Adrenal gland (tissue), 12 donors: ENCODE measurements around the gene FAM53B. TPM values are rescaled to one million over a fixed set of nuclear protein-coding genes. Genes with fewer than 3 reads are reported as not detected.

Experiments used
- DNase-seq, 7 donors: peaks; one replicate each; pipeline ENCODE4 v3.0.0-alpha.2; 2019 to 2020
- H3K27ac ChIP-seq, 5 donors: fragments of 200-600 bp; sonication (generic) in 4 of 5; 1 replicate in 3 of 5; 2 replicates in 2 of 5; pipeline versions ENCODE4 v1.5.1 to v1.8.0; 2016 to 2020; ENCODE audit warnings: mild to moderate bottlenecking in 1 of 5
- H3K27me3 ChIP-seq: fragments of 200-600 bp; 2 replicates; pipeline ENCODE4 v1.8.0; 2021
- H3K36me3 ChIP-seq, 2 donors: fragments of 200-600 bp; replicated peaks in 1 of 2; 1 replicate in 1 of 2; 2 replicates in 1 of 2; pipeline versions ENCODE4 v1.5.1 to v1.8.0; 2018 to 2022
- H3K4me1 ChIP-seq, 2 donors: fragments of 200-600 bp; replicated peaks in 1 of 2; 1 replicate in 1 of 2; 2 replicates in 1 of 2; pipeline versions ENCODE4 v1.5.1 to v1.8.0; 2018 to 2021
- H3K4me3 ChIP-seq, 4 donors: fragments of 200-600 bp; sonication (generic) in 3 of 4; one replicate each; pipeline ENCODE4 v1.5.1; 2016 to 2018
- H3K9me3 ChIP-seq, 3 donors: fragments of 200-600 bp; sonication (generic) in 1 of 3; replicated peaks in 1 of 3; 1 replicate in 2 of 3; 2 replicates in 1 of 3; pipeline versions ENCODE4 v1.5.1 to v1.8.0; 2016 to 2021
- POLR2A ChIP-seq, 2 donors: fragments of 450-650 bp; IDR thresholded peaks; one replicate each; pipeline ENCODE4 v1.6.1; 2017; ENCODE audit warnings: antibody characterized with exemption in 2 of 2, mild to moderate bottlenecking in 2 of 2, moderate library complexity in 1 of 2
- whole genome bisulfite sequencing, 4 donors: extraction: QIAGEN DNeasy Blood & Tissue Kit in 2 of 4; methylation state at CpG; one replicate each; pipeline versions ENCODE4 v1.1.5 to v1.1.7; 2013 to 2017; 5-methylcytosine and 5-hydroxymethylcytosine counted together
- intact Hi-C, 2 donors: fragments of 100-400 bp; cut with DNase I; formaldehyde crosslinking; loops; one replicate each; pipeline versions ENCODE4 v1.14.1 to v1.15.0; 2022 to 2023
- polyA plus RNA-seq, 3 donors: library from polyadenylated mRNA; stranded (reverse); fragments of 200-250 nt in 2 of 3; fragments of 350-450 nt in 1 of 3; fragmentation: Illumina TruSeq in 1 of 3; extraction: RNeasy Lipid Tissue Mini Kit (QIAGEN cat#74804) in 1 of 3; gene quantifications; one replicate each; pipeline ENCODE4 v1.2.3, GENCODE V29; 2013 to 2014
- total RNA-seq, 9 donors: library from RNA; depleted of rRNA in 4 of 9; stranded (reverse); fragments of >200 nt in 4 of 9; fragments of 120-200 nt in 1 of 9; fragmentation: NEBNext Ultra II Directional in 1 of 9; extraction: Animal tissue kit (Norgen Biotek cat#: 25700) in 1 of 9; gene quantifications; one replicate each; pipeline versions ENCODE4 v1.1.0 to v1.2.4, GENCODE V29; 2013 to 2023
- TF ChIP-seq, protein P1 (sequence below), 6 experiments: fragments of 450-650 bp in 4 of 6; fragments of 200-600 bp in 2 of 6; sonication (generic) in 1 of 6; IDR thresholded peaks; 1 replicate in 5 of 6; 2 replicates in 1 of 6; pipeline versions ENCODE4 v1.5.1 to v1.8.0; 2016 to 2021; ENCODE audit warnings: antibody characterized with exemption in 6 of 6, mild to moderate bottlenecking in 2 of 6, moderate library complexity in 1 of 6
- donor health status: healthy with polysubstance abuse.
- donor health status: Bipolar disorder and iron deficiency.
- donor health status: DM: yes; HTN: yes; CAD: no.
- donor health status: DM: no; HTN: no; CAD: no.
- donor health status: DM: no; HTN: no; CAD: no.
- donor health status: DM: yes; HTN: yes; CAD: no.

Gene FAM53B
- total and polyA plus RNA-seq, 12 donors = 15.1 to 90.9 (median 65.5) TPM

DNA sequence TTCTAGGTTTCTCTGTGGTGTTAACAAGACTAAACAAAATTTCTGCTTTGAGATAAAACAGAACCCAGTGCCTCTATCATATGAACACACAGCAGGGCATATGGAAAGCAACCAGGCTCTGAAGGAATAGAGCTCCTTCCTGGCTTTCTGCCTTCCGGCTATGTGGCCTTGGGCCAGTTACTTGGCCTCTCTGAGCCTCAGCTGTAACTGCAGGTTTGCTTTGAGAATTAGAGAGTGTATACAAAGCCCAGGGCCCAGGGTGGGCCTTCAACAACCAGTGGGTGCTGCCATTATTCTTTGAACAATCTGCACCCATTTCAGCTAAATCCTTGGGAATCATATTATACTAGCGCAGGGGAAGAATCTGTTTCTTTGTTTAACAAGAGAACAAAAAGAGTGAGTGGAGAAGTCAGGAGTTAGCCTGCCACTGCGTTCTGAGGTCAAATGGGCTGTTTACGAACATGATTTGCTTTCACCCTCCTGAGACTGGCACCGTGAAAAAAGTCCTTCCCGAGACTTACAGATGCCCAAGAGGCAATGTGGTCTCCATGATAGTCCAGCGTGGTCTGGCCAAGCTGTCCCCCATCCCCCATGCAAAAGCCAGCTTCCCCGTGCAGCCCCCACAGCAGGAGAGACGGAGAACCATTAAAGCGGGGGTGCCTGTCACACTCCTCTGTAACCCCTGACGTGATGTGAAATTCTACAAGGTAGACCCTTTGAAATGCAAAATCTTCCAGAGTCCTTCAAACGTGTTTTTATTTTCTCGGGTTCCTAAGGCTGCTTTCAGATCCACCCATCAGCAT lies 4.9 kb downstream of the FAM53B start:
- H3K4me1 ChIP-seq = peaks cover 77 to 85% of the 10 kb centered on the region in 2 donors
- intact Hi-C loops = loop anchor here (5.0 to 10.0 kb wide), 3 partner anchors 37 to 112 kb away; no protein-coding TSS in a partner anchor
- DNase-seq = peak in 1 of 7 donors; percentile 23
- H3K27me3 ChIP-seq = no peaks in the 10 kb centered on the region
- peak overlapping the region; percentile 44 to 95 (median 90) for H3K27ac ChIP-seq
- no peaks in the 10 kb centered on the region for H3K36me3 ChIP-seq
- H3K4me3 ChIP-seq = no peak overlapping the region
- no peak for TF ChIP-seq POLR2A (IDR thresholded peaks at IDR 0.05)
- TF ChIP-seq, protein P1, sequence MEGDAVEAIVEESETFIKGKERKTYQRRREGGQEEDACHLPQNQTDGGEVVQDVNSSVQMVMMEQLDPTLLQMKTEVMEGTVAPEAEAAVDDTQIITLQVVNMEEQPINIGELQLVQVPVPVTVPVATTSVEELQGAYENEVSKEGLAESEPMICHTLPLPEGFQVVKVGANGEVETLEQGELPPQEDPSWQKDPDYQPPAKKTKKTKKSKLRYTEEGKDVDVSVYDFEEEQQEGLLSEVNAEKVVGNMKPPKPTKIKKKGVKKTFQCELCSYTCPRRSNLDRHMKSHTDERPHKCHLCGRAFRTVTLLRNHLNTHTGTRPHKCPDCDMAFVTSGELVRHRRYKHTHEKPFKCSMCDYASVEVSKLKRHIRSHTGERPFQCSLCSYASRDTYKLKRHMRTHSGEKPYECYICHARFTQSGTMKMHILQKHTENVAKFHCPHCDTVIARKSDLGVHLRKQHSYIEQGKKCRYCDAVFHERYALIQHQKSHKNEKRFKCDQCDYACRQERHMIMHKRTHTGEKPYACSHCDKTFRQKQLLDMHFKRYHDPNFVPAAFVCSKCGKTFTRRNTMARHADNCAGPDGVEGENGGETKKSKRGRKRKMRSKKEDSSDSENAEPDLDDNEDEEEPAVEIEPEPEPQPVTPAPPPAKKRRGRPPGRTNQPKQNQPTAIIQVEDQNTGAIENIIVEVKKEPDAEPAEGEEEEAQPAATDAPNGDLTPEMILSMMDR (IDR thresholded peaks at IDR 0.05) = no peak
- WGBS, 4 donors = 38 to 43% (median 42%) methylated on average over 13 of the region's 13 CpGs
- no peaks in the 10 kb centered on the region for H3K9me3 ChIP-seq

DNA sequence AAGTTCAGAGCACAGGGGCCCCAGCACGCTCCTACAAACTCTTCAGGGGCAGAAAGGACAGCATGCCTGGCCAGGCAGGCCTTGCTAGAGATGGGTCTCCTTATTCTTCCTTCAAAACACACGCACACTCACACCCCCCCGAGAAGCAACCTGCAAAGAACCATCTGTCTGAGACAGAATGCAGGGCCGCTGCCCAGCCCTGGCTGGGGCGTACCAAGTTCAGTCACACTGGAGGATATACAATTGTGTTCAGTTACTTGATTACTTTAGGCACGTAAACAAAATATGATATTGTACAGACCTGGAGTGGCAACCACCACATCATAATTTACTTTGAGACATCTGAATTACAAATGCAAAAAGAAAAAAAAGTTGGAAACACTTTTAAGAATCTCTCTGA lies 5.7 kb downstream of the FAM53B start:
- 54 to 69% (median 63%) methylated on average over 5 to 6 of the region's 6 CpGs for WGBS, 4 donors
- peak in 1 of 7 donors; percentile 21 for DNase-seq
- H3K4me1 ChIP-seq = peaks cover 85 to 94% of the 10 kb centered on the region in 2 donors
- TF ChIP-seq POLR2A (IDR thresholded peaks at IDR 0.05) = no peak
- TF ChIP-seq, protein P1 (IDR thresholded peaks at IDR 0.05) = no peak
- no peaks in the 10 kb centered on the region for H3K36me3 ChIP-seq
- H3K27ac ChIP-seq = peak overlapping the region in 3 of 5 donors; percentile 90 to 95 (median 91)
- no peaks in the 10 kb centered on the region for H3K27me3 ChIP-seq
- intact Hi-C loops = loop anchor here (5.0 to 10.0 kb wide), 3 partner anchors 36 to 111 kb away; no protein-coding TSS in a partner anchor
- H3K4me3 ChIP-seq = no peak overlapping the region
- no peaks in the 10 kb centered on the region for H3K9me3 ChIP-seq

DNA sequence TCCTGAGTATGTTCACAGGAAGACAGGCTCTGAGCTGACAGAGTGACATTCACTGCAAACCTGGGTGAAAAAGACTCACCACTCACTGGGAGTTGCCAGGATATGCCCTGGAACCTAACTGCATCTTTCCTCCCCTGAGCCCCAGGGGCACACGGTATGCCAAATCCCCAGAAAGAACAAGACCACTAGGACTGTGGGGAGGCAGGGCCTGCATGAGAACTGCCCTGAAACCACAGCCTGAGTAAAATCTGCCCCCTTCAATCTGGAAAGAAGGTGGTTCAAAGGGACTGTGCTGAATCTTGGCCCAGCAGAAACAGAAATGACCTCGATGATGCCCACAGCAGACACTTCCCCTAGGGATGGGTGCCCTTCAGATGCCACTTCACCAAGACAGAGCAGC lies 6.5 kb downstream of the FAM53B start:
- H3K4me3 ChIP-seq = no peak overlapping the region
- no peaks in the 10 kb centered on the region for H3K27me3 ChIP-seq
- no peaks in the 10 kb centered on the region for H3K36me3 ChIP-seq
- no peak for TF ChIP-seq POLR2A (IDR thresholded peaks at IDR 0.05)
- TF ChIP-seq, protein P1 (IDR thresholded peaks at IDR 0.05) = no peak
- 39 to 67% (median 43%) methylated on average over 2 of the region's 2 CpGs for WGBS, 4 donors
- H3K27ac ChIP-seq = peak overlapping the region in 4 of 5 donors; percentile 30 to 95 (median 90)
- intact Hi-C loops = loop anchor here (5.0 to 10.0 kb wide), 3 partner anchors 35 to 110 kb away; no protein-coding TSS in a partner anchor
- H3K4me1 ChIP-seq = peaks cover 91 to 100% of the 10 kb centered on the region in 2 donors
- no peaks in the 10 kb centered on the region for H3K9me3 ChIP-seq
- peak in 1 of 7 donors; percentile 19 for DNase-seq

DNA sequence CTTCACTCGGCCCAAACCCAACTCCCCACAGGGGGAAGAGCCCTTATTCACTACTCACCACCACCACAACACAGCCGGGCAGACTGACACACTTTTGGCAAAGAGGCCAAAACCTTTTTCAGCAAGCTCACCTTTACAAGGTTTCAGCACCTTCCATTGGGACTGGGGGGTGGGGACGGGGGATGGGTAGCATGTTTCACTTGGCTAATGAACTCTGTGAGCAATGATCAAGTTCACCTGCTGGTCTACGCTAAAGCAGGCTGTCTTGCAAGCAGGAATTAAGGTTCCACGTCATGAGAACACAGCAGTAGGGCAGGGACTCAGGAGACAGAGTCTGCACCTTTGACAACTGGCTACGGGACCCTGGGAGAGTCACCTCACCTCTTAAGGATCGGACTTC lies 7.0 kb downstream of the FAM53B start:
- WGBS, 4 donors = 34 to 57% (median 49%) methylated on average over 4 to 7 of the region's 7 CpGs
- no peaks in the 10 kb centered on the region for H3K9me3 ChIP-seq
- intact Hi-C loops = loop anchor here (5.0 to 10.0 kb wide), 3 partner anchors 35 to 110 kb away; no protein-coding TSS in a partner anchor
- peaks cover 87 to 100% of the 10 kb centered on the region in 2 donors for H3K4me1 ChIP-seq
- peak overlapping the region in 4 of 5 donors; percentile 30 to 95 (median 90) for H3K27ac ChIP-seq
- TF ChIP-seq POLR2A (IDR thresholded peaks at IDR 0.05) = no peak
- TF ChIP-seq, protein P1 (IDR thresholded peaks at IDR 0.05) = no peak
- H3K36me3 ChIP-seq = no peaks in the 10 kb centered on the region
- no peaks in the 10 kb centered on the region for H3K27me3 ChIP-seq
- DNase-seq = peak in 1 of 7 donors; percentile 33
- no peak overlapping the region for H3K4me3 ChIP-seq
